NCI-H2029 treated with DMSO at 0.1 percent for 48 hours (cell line): ENCODE measurements around the gene TRMT2A.

Experiments used
- DNase-seq: peaks from one replicate; lab custom pipeline; 2025; lab: John Stamatoyannopoulos, UW

The TRMT2A gene

GRCh38 chr22:20106205-20106848 is 10.7 kb downstream of the TRMT2A start:
- no peak for DNase-seq

GRCh38 chr22:20105456-20106204 is 11.4 kb downstream of the TRMT2A start:
- DNase-seq: no peak

GRCh38 chr22:20102203-20102780 is 14.7 kb downstream of the TRMT2A start:
- DNase-seq: no peak

- no peak for DNase-seq
Measured at GRCh38 chr22:20101638-20102037, 15.4 kb downstream of the TRMT2A start.

- no peak for DNase-seq
Measured at GRCh38 chr22:20099099-20099711, 17.8 kb downstream of the TRMT2A start.

- DNase-seq: no peak
Measured at GRCh38 chr22:20096574-20097420, 20.2 kb downstream of the TRMT2A start.

- DNase-seq: no peak
Measured at GRCh38 chr22:20095521-20095920, 21.5 kb downstream of the TRMT2A start.

- no peak for DNase-seq
Measured at GRCh38 chr22:20094197-20094807, 22.7 kb downstream of the TRMT2A start.

- DNase-seq: no peak
Measured at GRCh38 chr22:20093418-20094196, 23.4 kb downstream of the TRMT2A start.

GRCh38 chr22:20092477-20092854 is 24.6 kb downstream of the TRMT2A start:
- no peak for DNase-seq

GRCh38 chr22:20091690-20092476 is 25.1 kb downstream of the TRMT2A start:
- DNase-seq: no peak

GRCh38 chr22:20090730-20091240 is 26.2 kb downstream of the TRMT2A start:
- no peak for DNase-seq

- DNase-seq: no peak
Measured at GRCh38 chr22:20089977-20090729, 26.9 kb downstream of the TRMT2A start.

GRCh38 chr22:20089226-20089976 is 27.6 kb downstream of the TRMT2A start:
- no peak for DNase-seq

GRCh38 chr22:20088263-20088648 is 28.8 kb downstream of the TRMT2A start:
- DNase-seq: no peak

GRCh38 chr22:20087319-20088262 is 29.4 kb downstream of the TRMT2A start:
- no peak for DNase-seq

GRCh38 chr22:20086763-20087162 is 30.3 kb downstream of the TRMT2A start:
- no peak for DNase-seq
